HG03045 (cell line): Measurements from ENCODE around the gene DCUN1D4.

Source experiments
- ATAC-seq: cut with Tn5 transposase; IDR thresholded peaks from one replicate; pipeline ENCODE4 v1.9.1; 2021; ENCODE audit warnings: mild to moderate bottlenecking, moderate library complexity; ENCODE audit not compliant: unreplicated experiment

Gene DCUN1D4

DNA sequence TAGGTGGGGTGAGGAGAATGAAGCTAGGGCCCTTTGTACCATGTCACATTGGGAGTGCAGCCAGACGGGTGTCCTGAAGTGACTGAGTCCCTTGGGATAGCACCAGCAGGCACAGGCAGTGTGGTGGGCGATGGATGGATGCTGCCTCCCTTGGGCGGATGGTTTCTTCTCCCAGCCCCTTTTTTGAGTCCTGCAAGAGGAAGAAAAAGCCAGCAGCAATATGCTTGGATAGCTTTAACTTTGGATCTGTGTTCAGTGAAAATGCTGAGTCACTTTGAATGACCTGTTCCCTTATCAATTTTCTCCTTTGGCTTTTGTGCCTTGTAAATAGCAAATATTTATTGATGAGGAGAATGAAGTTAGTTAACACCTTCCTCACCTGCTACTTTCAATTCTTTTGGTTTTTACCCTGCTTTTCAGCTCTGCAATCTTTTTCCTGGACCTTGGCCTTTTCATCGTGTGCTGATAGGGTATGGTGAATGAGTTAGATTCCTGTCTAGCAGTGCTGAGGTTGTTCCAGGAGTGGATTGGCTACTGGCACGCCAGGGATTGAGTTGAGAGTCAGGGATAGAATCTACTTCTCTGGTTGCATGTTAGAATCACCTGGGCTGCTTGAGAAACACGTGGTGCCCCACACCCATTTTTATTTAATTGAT is 10.2 kb downstream of the DCUN1D4 start:
- no peak for ATAC-seq

DNA sequence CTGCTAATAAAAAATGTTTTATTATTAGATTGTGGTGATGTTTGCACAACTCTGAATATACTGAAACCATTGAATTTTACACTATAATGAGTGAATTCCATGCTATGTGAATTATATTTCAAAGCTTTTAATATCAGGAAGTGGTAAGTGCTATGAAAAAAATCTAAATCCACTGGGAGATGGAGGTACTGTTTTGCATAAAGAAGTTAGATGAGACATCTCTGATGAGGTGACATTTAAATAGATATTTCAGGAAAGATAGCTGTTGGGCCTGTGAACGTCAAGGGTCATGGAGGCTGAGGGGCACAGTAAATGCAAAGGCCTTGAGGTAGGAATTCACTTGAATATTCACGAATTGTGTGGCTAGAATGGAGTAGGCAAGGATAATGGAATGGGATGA is 12.3 kb downstream of the DCUN1D4 start:
- ATAC-seq, result no peak

DNA sequence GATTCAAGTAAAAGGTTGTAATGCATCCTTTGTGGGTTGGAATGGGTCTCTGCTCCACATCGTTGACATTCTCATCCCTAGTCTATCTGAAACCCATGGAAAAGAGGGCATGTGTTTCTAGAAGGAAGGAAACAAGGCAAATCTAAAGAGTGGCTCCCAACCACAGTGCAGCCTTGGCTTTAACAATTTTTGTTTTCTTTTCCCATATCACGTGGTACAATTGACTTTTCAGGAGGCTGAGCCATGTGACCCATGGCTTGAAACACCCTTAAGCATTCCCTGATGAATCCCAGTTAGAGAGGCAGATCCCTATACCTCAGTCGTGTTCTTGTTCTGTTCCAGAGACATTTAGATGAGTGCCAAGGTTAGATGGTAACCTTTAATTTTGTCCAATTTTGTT is 12.8 kb downstream of the DCUN1D4 start:
- no peak for ATAC-seq

DNA sequence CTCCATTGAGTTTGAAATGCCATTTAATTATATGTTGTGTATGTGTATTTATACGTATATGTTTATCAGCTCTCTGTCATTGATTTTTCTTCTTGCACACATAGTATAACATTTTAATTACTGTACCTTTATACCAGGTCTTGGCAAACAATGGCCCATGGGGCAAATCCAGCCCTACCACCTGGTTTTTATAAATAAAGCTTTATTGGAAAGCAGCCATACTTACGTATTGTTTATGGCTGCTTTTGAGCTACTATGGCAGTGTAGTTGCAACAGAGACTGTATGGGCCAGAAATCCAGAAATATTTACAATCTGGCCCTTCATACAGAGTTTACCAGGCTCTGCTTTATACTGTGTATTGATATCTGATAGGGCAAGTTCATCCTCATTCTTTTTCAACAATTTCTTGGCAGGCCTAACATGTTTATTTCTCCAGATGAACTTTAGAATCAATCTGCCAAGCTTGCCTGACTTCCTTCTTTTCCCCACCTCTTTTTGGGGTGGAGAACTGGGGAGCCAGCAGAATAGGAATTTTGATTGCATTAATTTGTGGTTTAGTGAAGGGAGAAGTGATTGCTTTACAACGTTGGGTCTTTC is 15.8 kb downstream of the DCUN1D4 start:
- no peak for ATAC-seq

DNA sequence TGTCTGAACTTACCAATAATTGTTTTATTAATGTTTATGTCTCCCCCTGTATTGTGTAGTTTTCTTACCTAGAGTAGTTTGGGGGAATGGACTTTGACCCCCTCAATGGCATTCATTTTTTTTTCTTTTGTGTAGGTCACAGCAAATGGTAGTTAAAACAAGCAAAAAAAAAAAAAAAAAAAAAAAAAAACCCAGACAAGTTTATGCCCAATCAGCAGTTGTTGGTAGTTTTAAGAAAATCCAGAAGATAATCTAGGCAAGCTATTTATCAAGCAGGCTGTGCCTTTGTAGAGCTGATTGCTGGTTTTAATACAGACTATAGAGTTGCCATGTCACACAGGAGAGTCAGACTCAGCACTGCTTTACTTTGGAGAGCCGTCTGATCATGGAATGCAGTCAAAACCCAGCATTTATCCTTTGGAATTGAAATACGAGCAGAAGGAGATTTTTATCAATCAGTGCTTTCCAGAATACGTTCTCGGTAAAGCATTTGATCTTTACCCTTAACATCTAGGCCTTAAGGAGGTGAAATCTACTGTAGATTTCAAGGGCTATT is 16.6 kb downstream of the DCUN1D4 start:
- no peak for ATAC-seq

DNA sequence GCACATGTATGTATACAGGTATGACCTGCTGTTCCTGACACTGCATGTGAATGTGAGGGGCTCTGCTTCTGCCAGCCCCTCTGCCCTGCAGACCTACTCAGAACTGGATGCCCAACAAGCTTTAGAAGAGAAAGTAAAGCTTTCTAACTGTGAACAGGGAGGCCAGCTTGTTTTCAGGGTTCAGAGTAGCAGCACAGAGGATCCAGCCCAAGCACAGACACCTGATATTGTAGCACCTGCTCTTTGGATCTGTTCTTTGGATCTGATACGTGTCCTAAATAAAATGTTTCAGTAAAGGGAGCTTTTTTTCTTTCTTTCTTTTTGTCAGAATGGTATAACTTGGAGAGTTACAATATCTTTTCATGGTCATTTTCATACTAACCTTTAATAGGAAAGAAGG is 19.2 kb downstream of the DCUN1D4 start:
- ATAC-seq, result no peak

DNA sequence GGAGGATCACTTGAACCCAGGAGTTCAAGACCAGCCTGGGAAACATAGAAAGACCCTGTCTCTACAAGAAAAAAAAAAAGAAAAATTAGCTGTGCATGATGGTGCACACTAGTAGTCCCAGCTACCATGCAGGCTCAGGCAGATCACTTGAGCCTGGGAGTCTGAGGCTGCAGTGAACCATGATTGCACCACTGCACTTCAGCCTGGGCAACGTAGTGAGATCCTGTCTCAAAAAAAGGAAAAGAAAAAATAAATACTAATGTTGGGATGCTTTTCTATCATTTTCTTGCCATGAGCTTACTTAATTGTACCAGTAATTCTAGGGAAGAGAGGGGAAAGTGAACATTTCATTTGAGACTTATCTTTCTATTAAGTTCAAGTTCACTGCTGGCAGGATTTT is 19.8 kb downstream of the DCUN1D4 start:
- ATAC-seq, result no peak

DNA sequence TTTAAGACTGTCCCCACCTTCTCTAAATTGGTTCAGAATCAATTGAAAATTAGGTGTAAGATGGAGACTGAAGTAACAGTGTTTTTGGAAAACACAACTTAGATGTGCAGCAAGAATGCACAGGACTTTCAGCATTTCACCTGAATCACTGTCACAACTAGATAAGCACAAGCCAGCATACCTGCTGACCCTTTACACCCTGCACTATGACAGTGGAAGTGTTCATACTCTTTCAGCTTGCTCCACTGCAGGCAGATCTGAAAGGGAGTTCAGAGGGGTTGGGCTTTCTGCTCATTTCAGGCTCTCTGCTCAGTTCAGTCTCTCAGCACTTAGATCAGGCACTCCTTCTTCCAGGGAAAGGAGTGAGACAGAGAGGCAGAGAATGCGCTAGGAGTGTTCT is 22.8 kb downstream of the DCUN1D4 start:
- no peak for ATAC-seq

DNA sequence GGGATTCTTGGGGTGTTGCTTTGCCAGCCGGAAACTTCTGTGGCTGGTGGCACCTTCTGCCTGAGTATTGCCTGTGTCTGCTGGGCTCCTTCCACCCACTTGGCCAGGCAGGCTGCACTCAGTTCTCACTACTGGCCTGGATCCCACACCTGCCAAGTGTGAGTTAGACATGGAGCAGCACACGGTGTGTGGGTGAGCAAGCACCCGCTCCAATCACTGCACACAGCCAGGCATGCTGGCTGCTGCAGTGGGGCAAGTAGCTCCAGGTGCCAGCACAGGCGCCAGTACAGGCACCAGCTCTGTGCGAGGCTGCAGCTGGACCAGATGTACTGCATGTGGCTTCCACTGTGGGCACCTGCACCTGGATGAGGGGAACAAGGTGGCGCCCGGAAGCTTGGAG is 23.9 kb downstream of the DCUN1D4 start:
- ATAC-seq, result no peak

DNA sequence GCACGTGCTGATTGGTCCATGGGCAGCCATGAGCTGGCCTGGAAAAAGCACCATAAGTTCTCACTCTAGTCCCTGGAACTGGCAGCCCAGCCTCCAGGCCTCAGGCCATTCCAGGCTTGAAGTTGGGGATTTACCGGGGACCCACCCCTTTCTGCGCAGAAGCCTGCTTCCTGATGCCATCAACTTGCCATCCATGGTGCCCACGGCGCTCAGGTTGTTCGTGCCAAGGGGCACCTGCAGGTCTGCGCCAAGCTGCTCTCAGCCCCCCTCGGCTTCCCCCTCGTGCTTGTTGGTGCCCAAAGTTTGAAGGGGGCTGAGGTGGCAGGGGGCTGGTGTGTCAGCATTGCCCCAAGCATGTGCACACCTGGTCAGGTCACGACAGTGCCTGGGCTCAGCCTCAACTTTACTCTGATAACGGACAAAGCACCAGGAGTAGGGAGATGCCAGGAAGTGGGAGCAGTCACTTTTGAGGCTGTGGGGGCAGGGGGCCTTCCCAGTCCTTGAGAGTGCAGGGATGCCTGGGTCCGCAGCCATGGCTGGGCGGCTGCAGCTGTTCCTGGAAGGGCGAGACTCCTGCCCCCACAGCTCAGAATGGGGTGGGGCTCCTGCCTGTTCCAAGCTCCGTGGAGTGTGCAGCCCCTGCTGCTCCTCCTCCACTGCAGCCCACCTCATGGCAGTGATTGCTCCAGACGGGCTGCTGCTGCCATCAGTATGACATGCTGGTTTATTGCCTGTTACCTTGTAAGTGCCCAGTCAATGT is 24.9 kb downstream of the DCUN1D4 start:
- ATAC-seq, result no peak

DNA sequence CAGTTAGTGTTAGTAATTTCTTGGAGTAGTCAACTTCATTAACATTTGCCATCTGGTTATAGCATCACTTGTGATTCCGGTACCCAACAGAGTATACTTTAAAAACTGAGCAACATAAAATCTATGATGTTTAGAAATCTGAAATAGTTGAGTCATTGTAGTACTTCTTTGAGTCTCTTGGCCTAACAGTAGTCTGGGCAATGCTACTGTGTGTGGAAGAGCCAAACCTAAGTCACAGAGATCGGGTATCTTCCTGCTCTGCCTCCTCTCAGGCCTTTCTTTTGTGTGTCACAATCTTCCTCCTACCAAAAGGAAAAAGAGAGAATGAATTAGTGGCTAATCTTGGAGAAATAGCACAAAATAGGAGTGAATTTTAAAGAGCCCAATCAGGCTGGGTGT is 25.5 kb downstream of the DCUN1D4 start:
- no peak for ATAC-seq

DNA sequence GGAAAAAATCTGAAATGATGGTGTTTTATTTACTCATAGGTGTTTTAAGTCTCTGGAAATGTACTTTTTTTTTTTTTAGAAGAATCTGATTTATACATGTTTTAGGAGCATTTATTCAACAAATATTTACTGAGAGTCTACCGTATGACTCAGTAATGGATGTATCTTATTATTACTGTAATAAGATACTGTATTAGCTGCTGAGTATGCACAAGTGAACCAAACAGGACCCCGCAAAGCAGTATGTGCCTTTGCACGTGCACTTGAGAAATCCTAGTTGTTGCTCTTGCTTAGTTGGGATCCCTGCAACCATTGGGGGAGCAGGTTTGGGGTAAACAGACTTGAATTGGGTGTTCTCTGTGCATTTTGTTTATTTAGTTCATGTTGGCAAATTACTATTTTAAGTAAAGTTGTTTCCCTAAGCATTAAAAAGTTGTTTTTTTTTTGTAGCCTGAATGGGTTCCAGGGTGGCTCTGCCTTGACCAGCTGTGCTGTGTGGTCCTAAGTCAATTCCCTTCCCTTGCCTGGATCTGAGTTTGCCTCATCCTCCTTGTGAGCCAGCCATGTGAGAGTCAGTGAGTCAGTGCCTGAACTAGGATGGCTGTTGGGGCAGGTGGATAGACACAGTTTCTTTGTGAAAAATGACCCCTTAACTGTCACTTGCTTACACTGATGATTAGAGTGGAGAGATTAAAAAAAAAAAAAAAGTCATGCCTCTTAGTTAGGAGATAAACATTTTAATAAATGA is 27.7 kb downstream of the DCUN1D4 start:
- ATAC-seq, result no peak

DNA sequence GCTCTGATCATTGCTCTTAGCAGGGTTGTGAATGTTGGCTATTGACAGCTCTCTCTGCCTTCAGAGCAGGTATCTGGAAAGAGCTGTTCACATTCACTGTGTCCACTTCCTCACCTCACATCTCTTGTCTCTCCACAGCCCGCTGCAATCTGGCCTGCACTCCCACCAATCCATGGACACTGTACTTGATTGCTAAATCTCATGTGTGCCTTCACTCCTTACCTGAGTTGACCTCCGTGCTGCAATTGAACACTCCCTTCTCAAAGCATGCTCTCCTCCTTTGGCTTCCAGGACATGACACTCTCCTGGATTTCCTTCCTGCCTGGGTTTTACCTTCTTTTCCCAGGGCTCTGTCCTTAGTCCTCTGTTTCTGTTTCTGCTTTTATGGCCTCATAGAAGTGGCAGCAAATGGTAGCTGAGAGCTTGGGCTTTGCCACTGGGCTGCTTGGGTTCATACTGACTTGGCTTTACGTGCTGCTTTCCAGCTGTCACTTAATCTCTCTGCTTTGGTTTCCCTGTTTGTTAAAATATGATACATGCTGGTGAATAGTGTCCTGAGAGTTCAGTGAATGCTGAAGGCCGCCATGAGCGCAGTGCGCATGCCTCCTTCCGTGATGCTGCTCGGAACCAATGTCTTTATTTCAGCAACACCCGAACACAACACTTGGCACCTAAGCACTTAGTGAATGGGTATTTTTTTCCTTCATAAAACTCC is 29.5 kb downstream of the DCUN1D4 start:
- no peak for ATAC-seq

DNA sequence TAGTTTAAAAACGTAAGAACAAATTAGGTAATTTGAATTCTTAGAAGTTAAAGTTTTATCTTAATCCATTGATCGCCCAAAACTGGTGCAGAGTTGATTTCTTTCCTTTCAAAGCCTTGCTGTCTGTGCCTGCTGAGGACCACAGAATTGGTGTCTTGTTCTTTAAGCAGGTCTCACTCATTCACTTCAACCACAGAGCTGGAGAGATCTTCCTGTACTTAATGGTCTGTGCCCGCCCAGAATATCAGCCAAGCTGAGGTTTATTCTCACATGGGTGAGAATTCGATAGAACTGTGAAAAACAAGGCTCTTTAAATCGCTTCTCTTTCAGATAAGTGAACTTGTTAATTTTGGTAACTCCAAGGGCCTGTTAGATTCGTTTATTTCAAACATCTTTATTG is 31.6 kb downstream of the DCUN1D4 start:
- ATAC-seq, result no peak

DNA sequence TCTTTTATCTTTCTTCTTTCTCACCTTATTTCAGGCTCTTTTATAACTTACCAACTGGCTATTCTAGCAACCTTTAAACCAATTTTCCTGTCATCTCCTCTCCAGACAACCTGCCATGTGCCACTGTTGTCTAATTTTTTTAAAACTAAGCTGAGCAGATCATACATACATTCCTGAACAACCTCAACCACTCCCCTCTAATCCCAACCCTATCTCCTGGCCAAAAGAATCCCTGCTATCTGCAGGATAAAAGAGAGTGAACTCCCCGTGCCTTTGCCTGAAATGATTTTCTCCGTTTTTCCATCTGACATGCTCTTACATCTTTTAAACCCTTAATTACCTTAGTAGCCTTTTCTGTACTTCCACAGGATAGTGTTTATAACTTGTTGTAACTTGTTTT is 35.5 kb downstream of the DCUN1D4 start:
- ATAC-seq, result no peak

DNA sequence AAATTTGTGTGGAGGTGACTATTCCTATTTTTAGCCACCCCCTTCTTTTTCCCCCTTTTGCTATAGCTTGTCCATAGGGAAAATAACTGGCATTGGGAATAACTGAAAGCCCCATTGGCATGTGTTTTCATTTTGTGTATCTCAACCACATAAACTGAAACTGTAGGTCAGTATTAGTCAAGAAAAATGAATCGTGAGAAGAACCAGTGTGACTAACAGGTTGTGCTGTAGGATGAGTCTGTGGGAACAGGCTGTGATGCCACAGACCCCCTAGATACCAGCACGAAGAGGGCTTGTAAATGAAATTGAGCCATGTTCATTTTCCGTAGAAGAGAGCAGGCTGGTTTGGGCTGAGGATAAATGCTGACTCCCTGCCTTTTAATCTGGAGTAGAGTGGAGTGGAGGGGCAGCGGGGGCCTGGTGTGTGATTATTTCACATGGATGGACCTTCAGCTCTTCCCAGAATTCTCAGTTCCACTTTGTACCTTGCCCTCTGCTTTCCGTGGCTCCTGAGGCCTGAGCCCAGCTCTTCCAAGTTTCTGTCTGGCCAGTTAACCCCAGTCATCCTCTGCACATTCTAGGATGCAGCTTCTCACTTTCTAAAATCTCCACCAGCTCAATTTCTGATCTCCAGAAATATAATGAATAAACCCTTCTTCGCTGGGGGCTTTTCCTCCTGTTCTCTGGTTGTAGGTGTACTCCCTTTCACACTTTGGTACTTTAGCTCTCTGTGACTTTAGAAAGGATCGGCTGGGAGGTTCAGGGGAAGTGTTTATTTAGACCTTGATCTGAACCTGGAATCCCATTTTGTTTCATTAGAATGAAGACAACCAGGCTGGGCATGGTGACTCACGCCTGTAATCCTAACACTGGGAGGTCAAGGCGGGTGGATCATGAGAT is 37.3 kb downstream of the DCUN1D4 start:
- no peak for ATAC-seq

DNA sequence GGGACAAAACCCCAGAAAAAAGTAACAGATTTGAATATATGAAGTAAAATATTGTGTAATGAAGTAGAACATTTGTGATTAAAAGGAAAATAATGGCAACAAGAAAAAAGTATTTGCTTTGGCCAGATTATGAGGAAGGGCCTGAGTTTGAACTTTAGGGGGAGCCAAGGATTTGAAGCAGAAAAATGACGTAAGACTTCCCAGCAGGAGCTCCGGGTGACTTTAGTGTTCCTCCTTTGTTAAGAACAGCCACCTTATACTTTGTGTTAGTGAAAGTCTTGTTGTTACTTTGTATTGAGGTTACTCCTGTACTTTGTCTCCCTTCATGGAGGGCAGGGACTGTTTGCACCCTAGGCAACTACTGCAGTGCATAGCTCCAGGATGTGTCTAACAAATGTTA is 41.1 kb downstream of the DCUN1D4 start:
- ATAC-seq, result no peak

DNA sequence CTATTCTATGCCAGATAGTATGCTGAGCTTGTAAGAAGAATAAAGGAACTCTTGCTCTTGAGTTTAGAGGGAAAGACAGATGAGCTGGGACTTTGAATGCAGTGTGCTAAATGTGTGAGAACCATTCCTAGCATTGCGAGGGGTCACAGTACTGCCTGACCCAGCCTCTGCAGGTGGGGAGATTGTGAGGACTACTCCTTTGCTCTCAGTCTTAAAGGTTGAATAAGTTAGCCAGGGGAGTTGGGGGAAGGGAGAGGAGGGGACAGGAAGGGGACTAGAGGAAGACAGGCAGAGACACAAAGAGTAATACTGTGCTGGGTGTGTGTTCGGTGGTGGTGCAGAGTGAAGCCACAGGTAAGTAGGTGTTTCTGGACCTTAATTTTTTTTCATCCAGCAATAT is 41.7 kb downstream of the DCUN1D4 start:
- no peak for ATAC-seq

DNA sequence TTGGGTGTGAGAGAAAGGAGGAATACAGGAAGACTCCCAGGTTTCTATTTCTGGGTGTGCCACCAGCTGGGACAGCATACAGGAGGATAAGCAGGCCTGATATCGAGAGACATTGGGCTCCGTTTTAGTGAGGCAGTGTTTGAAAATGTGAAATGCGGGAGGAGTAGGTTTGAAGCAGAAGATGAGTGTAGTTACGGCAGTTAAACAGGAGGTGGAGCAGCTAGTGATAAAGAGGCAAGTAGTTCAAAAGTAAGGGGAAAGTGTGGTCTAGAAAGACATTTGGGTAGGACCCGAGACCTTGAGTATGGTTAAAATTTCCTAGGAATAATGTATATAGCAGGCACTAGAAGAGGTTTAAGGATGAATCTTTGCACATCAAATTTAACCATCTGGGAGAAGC is 42.4 kb downstream of the DCUN1D4 start:
- ATAC-seq, result no peak

DNA sequence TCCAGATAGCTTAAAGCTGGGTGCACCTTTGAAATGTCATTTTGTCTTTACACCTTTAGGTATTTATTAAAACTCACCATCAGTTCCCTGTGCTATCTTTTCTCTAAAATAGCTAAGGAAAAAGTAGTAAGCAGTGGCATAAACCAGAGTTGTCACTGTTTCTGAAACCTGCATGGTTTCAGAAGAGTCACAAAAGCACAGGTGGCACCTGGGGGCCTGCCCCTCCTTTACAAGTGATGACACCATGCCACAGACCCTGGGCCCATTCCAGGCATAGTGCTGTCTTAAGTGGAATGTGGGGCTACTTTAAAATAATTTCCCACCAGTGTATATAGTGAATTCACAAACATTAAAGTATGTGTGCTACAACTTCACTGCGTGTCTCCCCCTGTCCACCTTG is 47.8 kb downstream of the DCUN1D4 start:
- ATAC-seq, result peak; percentile 65
